Measurements from ENCODE around the gene GOLM1.

The GOLM1 gene

GRCh38 chr9:86043999-86044398 is 55.4 kb downstream of the GOLM1 start:
- Histone ChIP-seq H3K4me3 (ENCODE audit: extremely low read depth, insufficient read depth, low read length, poor library complexity, severe bottlenecking) (no peak overlapping the region), H3K4me1 (ENCODE audit: control insufficient read depth, insufficient read depth, low read length, poor library complexity, severe bottlenecking) (no peaks in the 10 kb centered on the region), H3K9me3 (ENCODE audit: control insufficient read depth, low read length) (no peaks in the 10 kb centered on the region), H3K27ac (ENCODE audit: low read depth, low read length, severe bottlenecking) (no peak overlapping the region), H3K36me3 (ENCODE audit: control insufficient read depth, insufficient read depth, low read length) (peaks cover 42% of the 10 kb centered on the region)
- WGBS, 2 experiments (ENCODE audit: insufficient coverage in 2 of 2), result 85% methylated on average over 2 of the region's 4 CpGs; no CpG with 5 or more reads in 1 of the 2 experiments

- WGBS, 2 experiments (ENCODE audit: insufficient coverage in 2 of 2), result 88 to 98% methylated on average over 4 of the region's 5 CpGs
- no peak overlapping the region for H3K4me3 ChIP-seq (ENCODE audit: extremely low read depth, insufficient read depth, low read length, poor library complexity, severe bottlenecking)
- H3K27ac ChIP-seq (ENCODE audit: low read depth, low read length, severe bottlenecking), result no peak overlapping the region
- H3K9me3 ChIP-seq (ENCODE audit: control insufficient read depth, low read length), result no peaks in the 10 kb centered on the region
- no peaks in the 10 kb centered on the region for H3K4me1 ChIP-seq (ENCODE audit: control insufficient read depth, insufficient read depth, low read length, poor library complexity, severe bottlenecking)
- H3K36me3 ChIP-seq (ENCODE audit: control insufficient read depth, insufficient read depth, low read length), result peaks cover 44% of the 10 kb centered on the region
Observed at GRCh38 chr9:86043586-86043985, 55.8 kb downstream of the GOLM1 start.

GRCh38 chr9:86042199-86042978 is 57.0 kb downstream of the GOLM1 start:
- Histone ChIP-seq H3K9me3 (ENCODE audit: control insufficient read depth, low read length) (no peaks in the 10 kb centered on the region), H3K36me3 (ENCODE audit: control insufficient read depth, insufficient read depth, low read length) (peaks cover 53% of the 10 kb centered on the region)
- 78 to 89% methylated on average over 1 to 3 of the region's 5 CpGs for WGBS, 2 experiments (ENCODE audit: insufficient coverage in 2 of 2)

GRCh38 chr9:86041311-86041741 is 58.0 kb downstream of the GOLM1 start:
- H3K4me3 ChIP-seq (ENCODE audit: extremely low read depth, insufficient read depth, low read length, poor library complexity, severe bottlenecking), result no peak overlapping the region
- no peak overlapping the region for H3K27ac ChIP-seq (ENCODE audit: low read depth, low read length, severe bottlenecking)
- 78 to 97% methylated on average over 6 to 8 of the region's 8 CpGs for WGBS, 2 experiments (ENCODE audit: insufficient coverage in 2 of 2)

More at GRCh38 chr9:86042199-86042978, 57.0 kb downstream of the GOLM1 start:
- Histone ChIP-seq H3K4me1 (ENCODE audit: control insufficient read depth, insufficient read depth, low read length, poor library complexity, severe bottlenecking) (no peaks in the 10 kb centered on the region), H3K4me3 (ENCODE audit: extremely low read depth, insufficient read depth, low read length, poor library complexity, severe bottlenecking) (no peak overlapping the region), H3K27ac (ENCODE audit: low read depth, low read length, severe bottlenecking) (no peak overlapping the region)

GRCh38 chr9:86040861-86041155 is 58.5 kb downstream of the GOLM1 start:
- no peak overlapping the region for H3K4me3 ChIP-seq (ENCODE audit: extremely low read depth, insufficient read depth, low read length, poor library complexity, severe bottlenecking)
- no peaks in the 10 kb centered on the region for H3K4me1 ChIP-seq (ENCODE audit: control insufficient read depth, insufficient read depth, low read length, poor library complexity, severe bottlenecking)
- WGBS, 2 experiments (ENCODE audit: insufficient coverage in 2 of 2), result 50 to 88% methylated on average over 1 to 2 of the region's 3 CpGs
- H3K9me3 ChIP-seq (ENCODE audit: control insufficient read depth, low read length), result no peaks in the 10 kb centered on the region
- no peak overlapping the region for H3K27ac ChIP-seq (ENCODE audit: low read depth, low read length, severe bottlenecking)
- H3K36me3 ChIP-seq (ENCODE audit: control insufficient read depth, insufficient read depth, low read length), result peaks cover 56% of the 10 kb centered on the region

More at GRCh38 chr9:86041311-86041741, 58.0 kb downstream of the GOLM1 start:
- no peaks in the 10 kb centered on the region for H3K4me1 ChIP-seq (ENCODE audit: control insufficient read depth, insufficient read depth, low read length, poor library complexity, severe bottlenecking)
- H3K9me3 ChIP-seq (ENCODE audit: control insufficient read depth, low read length), result no peaks in the 10 kb centered on the region
- peaks cover 54% of the 10 kb centered on the region for H3K36me3 ChIP-seq (ENCODE audit: control insufficient read depth, insufficient read depth, low read length)

- no peaks in the 10 kb centered on the region for H3K4me1 ChIP-seq (ENCODE audit: control insufficient read depth, insufficient read depth, low read length, poor library complexity, severe bottlenecking)
- WGBS, 2 experiments (ENCODE audit: insufficient coverage in 2 of 2), result 95 to 96% methylated on average over 9 to 11 of the region's 12 CpGs
- no peak overlapping the region for H3K27ac ChIP-seq (ENCODE audit: low read depth, low read length, severe bottlenecking)
- no peaks in the 10 kb centered on the region for H3K9me3 ChIP-seq (ENCODE audit: control insufficient read depth, low read length)
- no peak overlapping the region for H3K4me3 ChIP-seq (ENCODE audit: extremely low read depth, insufficient read depth, low read length, poor library complexity, severe bottlenecking)
- peaks cover 60% of the 10 kb centered on the region for H3K36me3 ChIP-seq (ENCODE audit: control insufficient read depth, insufficient read depth, low read length)
Observed at GRCh38 chr9:86039991-86040860, 59.1 kb downstream of the GOLM1 start.

- H3K27ac ChIP-seq (ENCODE audit: low read depth, low read length, severe bottlenecking), result no peak overlapping the region
- WGBS, 2 experiments (ENCODE audit: insufficient coverage in 2 of 2), result 93 to 94% methylated on average over 2 to 8 of the region's 9 CpGs
- H3K4me3 ChIP-seq (ENCODE audit: extremely low read depth, insufficient read depth, low read length, poor library complexity, severe bottlenecking), result no peak overlapping the region
- H3K9me3 ChIP-seq (ENCODE audit: control insufficient read depth, low read length), result no peaks in the 10 kb centered on the region
- peaks cover 71% of the 10 kb centered on the region for H3K36me3 ChIP-seq (ENCODE audit: control insufficient read depth, insufficient read depth, low read length)
- H3K4me1 ChIP-seq (ENCODE audit: control insufficient read depth, insufficient read depth, low read length, poor library complexity, severe bottlenecking), result no peaks in the 10 kb centered on the region
Observed at GRCh38 chr9:86036555-86036954, 62.8 kb downstream of the GOLM1 start.

GRCh38 chr9:86035827-86036440 is 63.4 kb downstream of the GOLM1 start:
- peaks cover 71% of the 10 kb centered on the region for H3K36me3 ChIP-seq (ENCODE audit: control insufficient read depth, insufficient read depth, low read length)
- 84 to 94% methylated on average over 10 of the region's 15 CpGs for WGBS, 2 experiments (ENCODE audit: insufficient coverage in 2 of 2)
- H3K27ac ChIP-seq (ENCODE audit: low read depth, low read length, severe bottlenecking), result no peak overlapping the region
- no peaks in the 10 kb centered on the region for H3K4me1 ChIP-seq (ENCODE audit: control insufficient read depth, insufficient read depth, low read length, poor library complexity, severe bottlenecking)
- H3K4me3 ChIP-seq (ENCODE audit: extremely low read depth, insufficient read depth, low read length, poor library complexity, severe bottlenecking), result no peak overlapping the region
- H3K9me3 ChIP-seq (ENCODE audit: control insufficient read depth, low read length), result no peaks in the 10 kb centered on the region

- Histone ChIP-seq H3K36me3 (ENCODE audit: control insufficient read depth, insufficient read depth, low read length) (peaks cover 63% of the 10 kb centered on the region), H3K4me1 (ENCODE audit: control insufficient read depth, insufficient read depth, low read length, poor library complexity, severe bottlenecking) (no peaks in the 10 kb centered on the region), H3K9me3 (ENCODE audit: control insufficient read depth, low read length) (no peaks in the 10 kb centered on the region), H3K27ac (ENCODE audit: low read depth, low read length, severe bottlenecking) (no peak overlapping the region), H3K4me3 (ENCODE audit: extremely low read depth, insufficient read depth, low read length, poor library complexity, severe bottlenecking) (no peak overlapping the region)
- WGBS, 2 experiments (ENCODE audit: insufficient coverage in 2 of 2), result 77 to 83% methylated on average over 10 to 12 of the region's 17 CpGs
Observed at GRCh38 chr9:86034863-86035734, 64.3 kb downstream of the GOLM1 start.

- Histone ChIP-seq H3K4me1 (ENCODE audit: control insufficient read depth, insufficient read depth, low read length, poor library complexity, severe bottlenecking) (no peaks in the 10 kb centered on the region), H3K4me3 (ENCODE audit: extremely low read depth, insufficient read depth, low read length, poor library complexity, severe bottlenecking) (no peak overlapping the region), H3K27ac (ENCODE audit: low read depth, low read length, severe bottlenecking) (no peak overlapping the region), H3K36me3 (ENCODE audit: control insufficient read depth, insufficient read depth, low read length) (peaks cover 74% of the 10 kb centered on the region), H3K9me3 (ENCODE audit: control insufficient read depth, low read length) (no peaks in the 10 kb centered on the region)
- WGBS, 2 experiments (ENCODE audit: insufficient coverage in 2 of 2), result 83 to 100% methylated on average over 1 of the region's 4 CpGs
Observed at GRCh38 chr9:86027767-86028166, 71.6 kb downstream of the GOLM1 start.

Data from mesodermal cell (in vitro differentiated cells).